GM19455 (cell line): ENCODE measurements around the gene GCNT4.

Experiments
- ATAC-seq: cut with Tn5 transposase; IDR thresholded peaks from one replicate; pipeline ENCODE4 v1.9.1; 2021; ENCODE audit not compliant: unreplicated experiment

Gene GCNT4

DNA sequence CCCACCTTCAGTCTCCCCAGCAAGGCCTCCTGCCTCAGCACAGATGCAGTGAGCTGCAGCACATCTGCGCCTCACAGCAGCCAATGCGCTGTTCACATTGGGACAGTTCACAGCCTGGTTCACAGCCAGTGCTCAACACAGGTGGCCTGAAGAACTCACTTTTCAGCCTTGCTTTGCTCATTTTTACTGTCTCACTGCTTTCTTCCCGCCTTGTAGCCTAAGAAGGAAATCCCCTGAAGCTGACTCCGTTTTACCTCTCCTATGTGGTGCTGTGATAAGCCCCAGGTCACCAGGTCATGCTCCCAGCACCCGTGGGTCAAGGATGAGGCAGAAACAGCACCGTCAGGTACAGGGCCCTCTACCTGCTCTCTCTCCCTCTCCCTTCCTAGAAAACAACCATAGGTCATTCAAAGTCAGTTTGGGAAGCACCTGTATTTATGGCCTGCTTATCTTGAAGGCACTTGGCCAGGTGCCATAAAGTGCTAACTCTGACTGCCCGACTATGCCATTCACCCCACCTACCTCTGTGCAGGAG is 1.1 kb downstream of the GCNT4 start:
- no peak for ATAC-seq

DNA sequence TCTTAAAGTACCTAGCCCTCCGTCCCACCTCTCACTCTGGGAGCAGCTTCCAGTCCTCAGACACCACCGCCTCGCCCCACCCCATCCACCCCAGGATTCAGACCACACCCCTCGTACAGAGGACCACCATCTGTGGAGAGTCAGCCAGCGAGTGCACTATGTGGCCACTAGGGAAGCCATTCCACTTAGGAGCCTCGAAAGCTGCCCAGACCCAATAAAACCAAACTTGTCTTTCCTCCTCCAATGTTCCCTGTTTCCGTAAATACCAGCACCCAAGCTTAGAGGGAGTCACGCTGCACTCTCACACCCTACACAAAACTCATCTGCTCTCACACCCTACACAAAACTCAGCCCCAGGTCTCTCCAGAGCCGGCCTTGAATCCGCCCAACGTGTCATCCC is 1.9 kb downstream of the GCNT4 start:
- no peak for ATAC-seq

DNA sequence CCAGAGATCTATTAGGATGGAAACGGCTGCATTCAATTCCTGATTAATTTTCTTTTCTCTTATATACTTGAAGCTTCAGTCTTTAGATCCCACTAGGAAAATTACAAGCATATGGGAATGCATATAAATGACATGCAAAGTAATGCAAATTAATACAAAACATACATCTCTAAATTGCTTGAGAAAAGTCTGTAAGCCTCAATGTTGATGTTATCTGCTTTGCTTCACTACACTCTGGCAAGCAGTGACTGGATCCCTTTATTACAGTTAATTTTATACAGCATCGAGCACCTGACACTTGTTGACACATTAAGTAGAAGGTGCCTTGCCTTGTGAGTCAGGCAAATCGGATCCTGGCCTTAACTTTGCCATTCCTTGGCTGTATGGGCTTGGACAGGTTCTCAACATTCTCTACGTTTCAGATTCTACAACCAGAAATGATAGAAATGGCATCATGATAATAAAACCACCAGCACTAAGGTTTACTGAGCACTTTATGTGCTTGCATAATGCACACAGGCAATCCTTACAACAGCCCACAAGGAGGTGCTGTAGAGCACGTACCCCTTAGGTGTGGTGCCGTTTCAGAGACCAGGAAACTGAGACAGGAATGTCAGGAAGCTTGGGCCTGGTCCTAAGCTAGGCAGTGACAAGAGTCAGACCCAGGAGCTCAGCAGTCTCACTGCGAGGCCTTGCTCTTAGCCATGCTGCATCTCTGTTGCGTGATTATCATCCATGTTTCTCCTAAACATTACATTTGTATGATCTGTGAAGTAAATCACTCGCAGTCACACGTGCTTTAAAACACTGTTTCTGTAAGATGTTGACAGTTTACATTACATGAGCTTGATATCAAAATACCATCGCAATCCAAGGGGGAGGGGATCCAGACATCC is 2.7 kb downstream of the GCNT4 start:
- no peak for ATAC-seq

DNA sequence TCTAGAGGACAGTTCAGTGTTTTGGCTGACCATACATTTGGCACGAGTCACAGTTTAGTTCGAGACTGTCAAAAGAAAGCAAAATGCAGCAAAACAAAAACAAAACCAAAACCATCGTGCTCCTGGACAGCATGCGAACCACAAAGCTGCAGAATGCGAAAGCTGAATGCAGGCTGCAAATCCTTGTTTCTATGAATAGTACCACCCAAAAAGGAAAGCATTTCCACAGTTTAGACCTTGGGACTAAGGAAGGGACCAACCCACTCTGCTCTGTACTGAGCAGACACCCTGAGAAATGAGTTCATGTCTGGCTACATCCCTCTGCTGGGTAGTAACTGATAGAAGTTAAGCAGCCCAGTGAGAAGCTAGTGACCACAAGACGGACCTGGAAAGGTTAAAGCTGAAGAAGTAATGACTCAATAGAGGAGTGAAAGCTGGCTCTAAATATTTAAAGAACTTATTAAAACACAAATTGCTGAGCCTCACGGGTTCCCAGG is 3.9 kb downstream of the GCNT4 start:
- peak; percentile 59 for ATAC-seq

DNA sequence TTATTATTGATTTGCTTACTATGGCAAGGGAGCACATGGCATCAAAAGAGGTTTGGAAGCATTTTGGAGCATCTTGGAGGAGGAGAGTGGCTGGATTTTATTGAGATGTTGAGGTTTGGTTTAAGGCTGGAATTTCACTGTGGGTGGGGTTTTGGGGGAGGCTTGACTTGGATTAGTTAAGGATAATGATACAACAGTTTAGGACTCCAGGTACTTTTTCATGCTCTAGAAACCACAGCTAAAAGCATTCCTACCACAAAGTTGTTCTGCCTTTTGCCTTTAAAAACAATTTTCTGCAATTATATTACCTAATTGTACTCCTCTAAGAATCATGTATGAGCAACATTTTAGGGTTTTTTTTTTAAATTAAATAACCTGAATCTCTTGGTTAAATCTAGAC is 5.0 kb downstream of the GCNT4 start:
- ATAC-seq: no peak

DNA sequence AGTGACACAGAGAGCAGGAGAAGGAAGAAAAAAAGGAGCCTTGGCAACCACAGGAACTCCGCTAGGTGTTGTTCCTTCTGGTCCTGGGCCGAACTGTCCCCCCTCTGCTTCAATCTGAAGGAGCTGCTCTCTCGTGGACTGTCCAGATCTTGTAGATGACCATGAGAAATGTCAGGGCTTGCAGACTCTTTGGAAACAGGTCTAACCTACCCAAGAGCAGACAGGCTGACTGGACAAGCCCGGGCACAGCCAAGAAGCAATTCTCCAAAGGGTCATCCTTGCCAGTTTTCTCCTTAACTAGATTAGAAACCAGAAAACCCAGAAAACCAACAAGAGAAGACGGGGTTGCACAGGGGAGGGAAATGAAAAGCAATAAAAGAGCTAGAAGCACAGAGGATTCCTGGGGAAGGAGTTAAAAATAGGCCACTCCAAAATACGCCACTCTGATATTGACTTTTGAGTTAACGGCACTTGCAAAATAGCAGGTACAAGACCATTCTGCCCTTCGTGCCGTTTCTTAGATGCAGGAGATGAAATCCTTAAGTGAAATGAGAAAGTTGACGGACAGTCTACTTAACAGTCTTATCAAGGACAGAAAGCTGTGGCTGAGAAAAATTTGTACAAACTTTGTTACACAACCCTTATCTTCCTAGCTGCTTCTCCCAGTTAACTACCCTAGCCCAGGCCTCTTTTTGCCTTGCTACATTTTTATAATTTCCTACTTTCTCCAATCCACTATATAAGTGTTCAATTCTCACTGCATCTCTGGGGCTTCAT is 5.8 kb downstream of the GCNT4 start:
- ATAC-seq: no peak

DNA sequence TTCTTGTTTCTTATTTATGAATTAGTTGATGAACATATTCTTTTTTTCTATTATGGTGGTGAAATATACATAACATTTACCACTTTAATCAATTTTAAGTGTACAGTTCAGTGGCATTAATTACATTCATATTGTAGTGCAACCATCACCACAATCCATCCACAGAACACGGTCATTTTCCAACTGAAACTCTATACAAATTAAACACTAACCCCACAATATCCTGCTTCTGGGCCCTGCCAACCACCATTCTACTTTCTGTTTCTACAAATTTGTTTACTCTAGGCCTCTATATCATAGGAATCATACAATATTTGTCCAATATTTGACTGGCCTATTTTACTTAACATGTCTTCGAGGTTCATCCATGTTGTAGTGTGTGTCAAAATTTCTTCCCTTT is 7.3 kb downstream of the GCNT4 start:
- no peak for ATAC-seq

DNA sequence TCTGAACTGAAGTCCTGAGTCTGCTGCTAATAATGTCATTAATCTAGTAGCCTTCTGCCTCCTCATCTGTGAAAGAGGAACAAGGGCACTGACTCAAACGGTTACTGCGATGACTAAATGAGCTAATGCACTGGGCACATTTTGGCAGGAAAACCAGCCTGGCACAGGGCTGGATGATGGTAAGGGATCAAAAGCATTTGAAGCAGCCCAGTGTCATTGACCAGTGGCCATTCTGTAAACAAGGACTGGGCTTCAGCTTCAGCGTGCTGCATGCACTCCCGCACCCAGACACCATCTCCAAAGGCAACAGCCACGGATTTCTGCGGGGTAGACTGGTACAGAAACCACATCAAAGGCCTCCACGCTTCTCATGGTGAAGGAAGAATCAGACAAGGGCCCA is 8.0 kb downstream of the GCNT4 start:
- ATAC-seq: no peak

DNA sequence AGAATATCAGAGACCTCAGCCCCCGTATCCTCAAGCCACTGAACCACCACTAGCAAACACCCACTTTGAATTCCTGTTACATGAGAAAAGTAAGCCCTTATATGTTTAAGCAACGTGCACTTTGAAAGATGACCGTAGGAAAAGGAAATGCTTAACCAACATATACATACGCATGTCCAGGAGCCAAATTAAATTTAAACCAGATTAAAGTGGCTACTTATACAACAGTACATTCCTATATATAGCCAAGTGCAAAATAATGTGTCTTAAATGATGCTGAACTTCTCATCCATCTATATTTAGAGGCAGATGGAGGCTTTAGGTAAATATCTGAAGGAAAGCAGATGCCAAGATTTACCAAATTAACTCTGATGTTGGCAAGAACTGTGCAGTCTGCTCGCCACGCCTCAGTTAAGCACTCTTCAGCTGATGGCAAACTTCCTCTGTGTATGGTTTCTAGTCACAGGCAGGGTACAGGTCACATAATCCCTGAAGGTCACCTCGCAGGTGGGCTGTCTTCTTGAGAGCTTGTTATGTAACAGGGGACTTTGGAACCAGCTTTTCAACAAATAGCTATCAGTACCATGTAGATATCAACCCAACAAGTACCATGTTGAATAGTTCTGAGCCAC is 8.6 kb downstream of the GCNT4 start:
- ATAC-seq: no peak

DNA sequence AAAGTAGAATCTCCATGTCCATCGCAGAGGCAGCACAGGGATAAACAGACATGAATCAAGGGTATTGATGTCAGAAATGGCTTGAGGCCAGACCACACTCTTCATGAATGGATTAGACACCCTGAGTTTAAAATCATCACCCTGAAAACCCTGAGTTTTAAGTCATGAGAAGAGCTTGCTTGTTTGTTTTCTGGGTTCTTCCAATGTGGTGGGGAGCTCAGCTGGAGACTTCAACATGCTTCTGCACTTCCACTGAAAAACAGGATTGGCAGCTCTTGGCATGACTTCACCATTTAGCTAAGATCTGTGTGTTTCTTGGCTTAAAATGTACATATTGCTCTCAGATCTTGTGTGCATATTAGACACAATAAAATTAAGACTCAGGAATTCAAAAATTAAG is 9.8 kb downstream of the GCNT4 start:
- no peak for ATAC-seq

DNA sequence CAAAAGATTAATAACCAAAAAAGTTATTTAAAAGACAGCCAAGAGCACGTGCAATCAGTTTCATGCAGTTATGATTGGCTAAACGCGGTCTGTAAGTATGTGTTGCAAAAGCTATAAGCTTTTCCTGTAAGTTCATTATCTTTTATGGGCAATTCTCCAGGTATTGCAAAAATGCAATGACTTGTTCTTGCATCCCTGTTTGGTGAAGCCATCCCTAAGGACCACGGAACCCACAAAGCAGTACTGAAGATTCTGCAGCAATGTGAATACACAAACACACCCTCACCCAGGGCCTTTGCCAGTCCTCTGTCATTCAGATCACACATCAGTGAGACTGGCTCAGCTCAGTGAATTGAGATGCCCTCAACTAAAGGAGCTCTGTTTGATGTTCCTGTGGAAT is 11.4 kb downstream of the GCNT4 start:
- no peak for ATAC-seq

DNA sequence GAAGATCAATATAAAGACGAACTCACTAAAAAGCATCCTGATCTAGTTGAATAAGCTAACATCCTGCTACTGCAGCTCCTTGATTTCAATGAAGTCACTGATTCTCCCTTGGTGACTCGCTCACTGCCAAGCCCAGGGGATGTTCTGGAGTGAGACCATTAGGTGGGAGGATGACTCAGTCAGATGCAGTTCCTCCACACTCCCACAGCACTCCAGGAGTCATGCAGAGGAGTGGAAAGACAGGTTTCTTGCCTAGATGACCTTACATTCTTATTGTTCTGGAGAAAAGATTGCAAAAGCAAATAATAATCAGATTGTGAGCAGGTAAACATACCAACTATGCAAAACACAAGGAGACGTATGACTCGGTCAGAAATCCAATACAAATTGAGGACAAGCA is 15.3 kb downstream of the GCNT4 start:
- no peak for ATAC-seq

DNA sequence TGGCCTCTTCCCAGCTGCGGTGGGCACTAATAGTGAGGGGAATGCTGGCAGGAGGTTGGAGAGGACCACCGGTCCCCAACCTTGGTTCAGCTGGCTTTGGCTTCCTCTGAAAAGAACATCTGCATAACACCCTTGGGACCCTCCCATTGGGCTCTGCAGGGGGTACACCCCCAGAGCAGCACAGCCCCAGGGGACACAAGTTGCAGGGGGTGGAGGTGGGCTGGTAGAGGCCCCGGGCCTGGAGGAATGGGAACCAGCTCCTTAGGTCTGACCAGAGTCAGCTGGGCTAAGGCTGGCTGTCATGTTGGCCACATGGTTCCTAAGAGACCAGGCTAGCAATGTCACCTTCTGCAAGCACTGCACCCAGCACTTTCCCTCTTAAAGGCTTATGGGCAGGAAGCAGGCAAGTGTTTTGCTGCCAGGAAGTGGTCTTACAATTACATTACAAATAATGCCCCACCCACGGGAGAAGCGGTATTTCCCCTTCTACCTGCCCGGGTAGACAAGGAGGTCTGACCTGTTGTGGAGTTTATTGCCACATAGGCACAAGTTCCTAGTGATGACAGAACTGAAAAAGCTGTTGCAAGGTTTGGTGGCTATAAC is 18.1 kb downstream of the GCNT4 start:
- no peak for ATAC-seq

DNA sequence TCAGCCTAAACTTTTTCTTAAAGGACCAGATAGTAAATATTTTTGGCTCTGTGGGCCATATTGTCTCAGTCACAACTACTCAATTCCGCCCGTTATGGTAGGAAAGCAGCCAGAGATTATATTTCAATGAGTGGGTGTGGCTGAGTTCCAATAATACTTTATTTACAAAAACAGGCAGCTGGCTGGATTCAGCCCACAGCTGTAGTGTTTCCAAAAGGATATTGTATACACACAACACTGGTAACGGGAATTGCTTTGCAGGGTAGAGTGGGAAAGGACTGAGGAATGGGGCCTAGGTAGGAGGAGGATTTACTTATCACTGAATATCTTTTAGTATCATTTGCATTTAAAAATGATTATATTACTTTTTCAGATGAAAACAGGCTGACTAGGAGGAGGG is 21.0 kb downstream of the GCNT4 start:
- ATAC-seq: no peak

DNA sequence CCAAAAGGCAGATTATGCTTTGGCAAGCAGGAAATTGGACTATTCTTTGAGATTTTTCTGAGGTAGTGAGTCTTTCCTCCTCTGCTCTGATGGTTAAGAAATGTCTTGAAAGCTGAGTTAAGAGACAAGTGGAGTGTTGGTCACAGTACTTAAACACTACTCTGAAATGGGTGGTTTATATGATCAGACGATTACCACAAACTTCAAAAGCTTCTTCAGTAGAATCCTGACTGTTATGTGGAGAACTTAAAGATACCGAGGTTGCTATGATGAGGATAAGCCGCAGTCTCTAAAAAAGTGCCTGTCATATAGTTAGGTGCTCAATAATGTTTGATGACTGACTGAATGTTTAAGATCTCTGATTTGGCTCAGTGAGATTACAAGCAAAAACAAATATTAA is 24.3 kb downstream of the GCNT4 start:
- no peak for ATAC-seq

DNA sequence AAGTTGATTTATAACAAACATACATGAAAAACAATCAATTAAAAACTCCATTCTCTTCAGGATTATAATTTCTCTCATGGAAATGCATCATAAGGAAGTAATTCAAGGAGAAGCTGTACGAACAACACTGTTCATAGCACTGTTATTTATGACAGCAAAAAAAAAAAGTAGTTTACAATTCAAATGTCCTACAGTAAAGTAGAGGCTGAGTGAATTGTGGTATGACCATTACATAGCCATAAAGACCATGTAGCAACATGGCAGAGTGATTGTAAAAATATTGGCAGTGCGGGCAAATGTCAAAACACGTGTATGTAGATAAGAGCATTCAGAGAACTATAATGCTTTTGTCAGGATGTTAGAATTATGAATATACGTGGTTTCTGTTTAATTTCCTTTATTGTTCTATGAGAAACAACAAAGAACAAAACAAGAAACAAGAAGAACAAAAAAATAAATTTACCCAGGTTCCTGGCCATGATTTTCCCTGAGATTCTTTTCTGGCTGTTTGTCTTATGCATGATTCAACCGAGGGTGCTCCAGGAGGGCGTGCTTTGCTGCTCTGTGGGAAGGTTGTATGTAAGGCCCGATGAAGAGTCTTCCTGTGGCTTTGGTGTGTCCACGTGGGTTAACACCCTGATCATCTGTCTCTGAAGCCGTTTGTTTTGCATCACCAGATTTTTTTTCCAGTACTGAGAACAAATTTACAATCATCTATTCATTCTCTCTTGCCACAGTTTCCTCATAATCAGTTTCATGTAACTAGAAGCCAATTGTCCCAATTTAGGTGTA is 28.8 kb downstream of the GCNT4 start:
- no peak for ATAC-seq

DNA sequence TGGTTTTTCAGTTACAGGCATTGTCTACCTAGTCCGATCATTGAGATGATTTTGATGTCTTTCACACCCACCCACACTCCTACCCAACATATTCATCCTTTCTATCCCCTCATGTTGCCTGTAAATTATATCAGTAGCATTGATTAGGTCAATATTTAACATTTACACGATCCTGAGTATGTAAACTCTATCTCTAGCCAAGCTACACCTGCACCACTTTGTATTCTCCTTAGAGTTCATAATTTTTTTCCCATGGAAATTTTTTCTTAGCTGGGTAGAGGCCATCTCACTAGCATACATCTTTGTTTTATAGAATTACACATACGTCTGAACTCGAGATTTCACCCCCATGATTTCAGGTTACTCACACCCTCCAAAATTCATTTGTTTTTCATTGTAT is 30.6 kb downstream of the GCNT4 start:
- no peak for ATAC-seq

DNA sequence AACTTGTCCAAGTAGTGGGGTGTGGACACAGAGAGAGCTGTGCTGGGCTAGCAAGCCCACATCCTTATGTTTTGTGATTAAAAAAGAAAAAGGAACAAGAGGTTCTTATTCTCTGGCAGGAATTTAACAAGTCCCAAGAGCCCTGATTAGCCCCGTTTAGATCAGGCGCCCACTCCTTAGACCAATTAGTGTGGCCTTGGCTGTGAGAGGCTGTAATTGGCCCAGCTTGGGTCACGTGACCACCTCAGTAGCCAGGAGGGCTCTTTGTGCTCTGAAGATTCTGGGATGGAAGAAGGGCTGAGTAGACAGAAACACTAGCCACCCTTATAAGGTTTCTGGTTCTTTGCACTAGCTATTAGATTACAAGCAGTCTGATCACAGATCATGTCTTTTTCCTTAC is 31.1 kb downstream of the GCNT4 start:
- ATAC-seq: no peak

DNA sequence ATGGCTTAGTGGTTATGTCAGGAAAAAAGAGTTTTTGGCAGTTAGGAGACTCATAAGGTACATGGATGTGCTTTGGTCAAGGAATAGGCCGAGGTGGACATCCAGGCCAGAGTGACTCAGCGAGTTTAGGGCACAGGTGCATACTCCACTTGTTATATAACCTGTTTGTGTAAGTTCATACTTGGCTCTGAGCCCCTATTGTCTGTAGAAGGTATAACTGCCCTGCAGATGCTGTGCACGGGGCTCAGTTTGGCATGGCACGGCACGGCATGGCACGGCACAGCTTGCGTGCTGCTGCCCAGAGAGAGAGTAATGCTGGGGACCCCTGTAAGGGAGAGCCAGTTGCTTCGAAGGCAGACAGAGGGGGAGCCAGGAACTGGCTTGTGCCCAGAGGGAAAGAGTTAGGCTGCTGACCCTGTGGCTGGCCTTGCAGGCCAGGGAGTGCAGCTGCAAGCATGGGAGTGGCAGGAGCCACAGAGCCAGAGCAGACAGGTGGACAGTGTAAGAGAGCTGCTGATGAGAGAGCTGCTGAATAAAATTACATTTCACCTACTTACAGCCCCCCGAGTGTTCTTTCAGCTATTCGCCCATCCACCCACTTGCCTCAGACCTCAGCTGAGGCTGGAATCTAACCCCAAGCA is 32.2 kb downstream of the GCNT4 start:
- no peak for ATAC-seq
